ENCODE data around the gene LHPP.

GRCh38 chr10:124486635-124487034 lies 25.0 kb downstream of the LHPP start:
- no peak for TF ChIP-seq POLR2A (IDR thresholded peaks at IDR 0.05; ENCODE audit: low read depth, low read length)
- no peak for TF ChIP-seq POLR2AphosphoS5 (IDR thresholded peaks at IDR 0.05; ENCODE audit: low read depth, low read length)
- TF ChIP-seq TAF1 (IDR thresholded peaks at IDR 0.05; ENCODE audit: borderline replicate concordance, low read depth, low read length): no peak

Data from GM12892 (cell line).